PFSK-1 (cell line): Measurements from ENCODE around the gene SUPT6H.

ENCODE experiments used
- POLR2AphosphoS5 ChIP-seq: IDR thresholded peaks from 2 replicates; pipeline ENCODE4 v1.6.1; 2012; ENCODE audit warnings: low read depth, mild to moderate bottlenecking, control low read depth, low read length, moderate library complexity
- SIN3A ChIP-seq: IDR thresholded peaks from 2 replicates; pipeline ENCODE4 v1.6.1; 2012; ENCODE audit warnings: mild to moderate bottlenecking, low read length, moderate library complexity, borderline replicate concordance; ENCODE audit not compliant: insufficient read depth

GRCh38 chr17:28613931-28614381, 48.0 kb upstream of the SUPT6H start, which contains the start of gene RSKR:
- TF ChIP-seq SIN3A (no peak), POLR2AphosphoS5 (no peak; the same call in 1 of the 2 replicates)
